ENCODE measurements around the gene PTOV1.

DNA sequence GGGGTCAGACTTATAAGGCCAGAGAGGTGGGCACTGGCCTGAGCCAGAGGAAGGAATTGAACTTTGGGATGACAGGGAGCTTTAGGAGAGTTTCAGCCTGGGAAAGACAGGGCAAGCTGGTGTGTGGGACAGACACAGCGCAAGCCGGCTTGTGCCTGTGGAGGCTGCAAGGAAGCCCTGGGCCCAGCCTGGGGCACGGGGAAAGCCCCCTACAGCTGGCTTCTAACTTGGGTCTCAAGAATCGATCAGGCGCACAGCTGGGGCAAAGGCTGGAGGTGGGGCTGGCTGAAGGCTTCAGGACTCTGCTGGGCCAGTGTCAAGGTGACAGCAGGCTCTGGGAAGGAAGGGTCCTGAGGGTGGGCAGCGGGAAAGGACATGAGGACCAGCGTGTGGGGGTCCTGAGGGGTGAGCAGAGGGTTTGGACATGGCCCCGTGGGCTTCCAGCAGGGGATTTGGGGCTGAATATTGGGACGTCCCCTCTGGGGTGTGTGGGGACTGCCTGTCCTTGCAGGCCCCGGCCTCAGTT, 3.0 kb downstream of the PTOV1 start:
- TF ChIP-seq EZH2phosphoT487 (IDR thresholded peaks at IDR 0.05; ENCODE audit: borderline replicate concordance, low read length), result no peak
- TF ChIP-seq CTCF (IDR thresholded peaks at IDR 0.05; ENCODE audit: low read depth, low read length, poor library complexity, severe bottlenecking), result no peak

All from DOHH2 (cell line).